Measurements from ENCODE around the gene SNAP91.
"Not testable (repeated sequence)": the region's sequence is repeated elsewhere in the genome, so short reads cannot be mapped to it uniquely, and the experiment has no call there.

The SNAP91 gene

DNA sequence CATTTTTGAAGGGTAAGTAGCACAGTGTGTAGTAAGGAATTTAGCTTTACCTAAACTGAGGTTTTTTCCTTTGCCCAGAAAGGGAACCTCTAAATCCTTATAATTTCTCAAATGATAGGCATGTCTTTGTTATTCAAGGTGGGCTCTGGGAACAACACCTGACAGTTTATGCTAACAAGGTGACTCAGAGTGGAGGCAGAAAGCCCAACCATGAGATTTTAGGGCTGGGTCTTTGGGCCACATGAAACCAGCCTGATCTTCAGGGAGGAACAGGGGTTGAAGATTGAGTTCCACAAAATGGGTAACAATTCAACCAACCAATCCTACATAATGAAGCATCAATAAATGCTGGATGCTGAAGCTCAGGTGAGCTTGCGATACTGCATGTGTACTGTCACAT lies 149.9 kb downstream of the SNAP91 start:
- TF ChIP-seq, protein P1, sequence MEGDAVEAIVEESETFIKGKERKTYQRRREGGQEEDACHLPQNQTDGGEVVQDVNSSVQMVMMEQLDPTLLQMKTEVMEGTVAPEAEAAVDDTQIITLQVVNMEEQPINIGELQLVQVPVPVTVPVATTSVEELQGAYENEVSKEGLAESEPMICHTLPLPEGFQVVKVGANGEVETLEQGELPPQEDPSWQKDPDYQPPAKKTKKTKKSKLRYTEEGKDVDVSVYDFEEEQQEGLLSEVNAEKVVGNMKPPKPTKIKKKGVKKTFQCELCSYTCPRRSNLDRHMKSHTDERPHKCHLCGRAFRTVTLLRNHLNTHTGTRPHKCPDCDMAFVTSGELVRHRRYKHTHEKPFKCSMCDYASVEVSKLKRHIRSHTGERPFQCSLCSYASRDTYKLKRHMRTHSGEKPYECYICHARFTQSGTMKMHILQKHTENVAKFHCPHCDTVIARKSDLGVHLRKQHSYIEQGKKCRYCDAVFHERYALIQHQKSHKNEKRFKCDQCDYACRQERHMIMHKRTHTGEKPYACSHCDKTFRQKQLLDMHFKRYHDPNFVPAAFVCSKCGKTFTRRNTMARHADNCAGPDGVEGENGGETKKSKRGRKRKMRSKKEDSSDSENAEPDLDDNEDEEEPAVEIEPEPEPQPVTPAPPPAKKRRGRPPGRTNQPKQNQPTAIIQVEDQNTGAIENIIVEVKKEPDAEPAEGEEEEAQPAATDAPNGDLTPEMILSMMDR (conservative IDR thresholded peaks at IDR 0.05; ENCODE audit: control insufficient read depth, insufficient read depth, low read depth, low read length) = no peak
- no peak overlapping the region for H3K4me3 ChIP-seq (ENCODE audit: control insufficient read depth, low read depth, low read length)
- no peak for DNase-seq (ENCODE audit: low read depth)

DNA sequence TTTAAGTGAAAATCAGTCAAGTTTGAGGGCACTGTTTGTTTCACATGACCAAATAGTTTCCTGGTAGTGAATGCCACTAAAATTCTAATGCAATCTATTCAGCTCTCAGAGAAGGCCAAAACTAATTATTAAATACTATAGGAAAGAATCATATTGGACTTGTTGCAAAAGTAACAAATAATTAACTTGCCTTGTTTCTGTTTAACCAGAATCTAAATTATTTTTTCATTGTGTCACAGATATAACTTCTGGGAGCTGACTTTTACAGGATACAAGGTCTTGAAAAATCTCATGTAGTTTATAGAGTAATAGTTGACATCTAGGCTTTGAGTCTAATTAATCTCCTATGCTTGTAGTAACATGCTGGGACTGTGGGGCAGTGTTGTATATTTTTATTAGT lies 152.0 kb downstream of the SNAP91 start:
- TF ChIP-seq, protein P1 (conservative IDR thresholded peaks at IDR 0.05; ENCODE audit: control insufficient read depth, insufficient read depth, low read depth, low read length) = no peak
- no peak overlapping the region for H3K4me3 ChIP-seq (ENCODE audit: control insufficient read depth, low read depth, low read length)
- DNase-seq (ENCODE audit: low read depth) = no peak

DNA sequence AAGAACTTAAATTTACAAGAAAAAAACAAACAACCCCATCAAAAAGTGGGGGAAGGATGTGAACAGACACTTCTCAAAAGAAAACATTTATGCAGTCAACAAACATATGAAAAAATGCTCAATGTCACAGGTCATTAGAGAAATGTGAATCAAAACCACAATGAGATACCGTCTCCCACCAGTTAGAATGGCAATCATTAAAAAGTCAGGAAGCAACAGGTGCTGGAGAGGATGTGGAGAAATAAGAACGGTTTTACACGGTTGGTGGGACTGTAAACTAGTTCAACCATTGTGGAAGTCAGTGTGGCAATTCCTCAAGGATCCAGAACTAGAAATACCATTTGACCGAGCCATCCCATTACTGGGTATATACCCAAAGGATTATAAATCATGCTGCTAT lies 157.2 kb downstream of the SNAP91 start:
- DNase-seq (ENCODE audit: low read depth); H3K4me3 ChIP-seq (ENCODE audit: control insufficient read depth, low read depth, low read length): not testable (repeated sequence)

DNA sequence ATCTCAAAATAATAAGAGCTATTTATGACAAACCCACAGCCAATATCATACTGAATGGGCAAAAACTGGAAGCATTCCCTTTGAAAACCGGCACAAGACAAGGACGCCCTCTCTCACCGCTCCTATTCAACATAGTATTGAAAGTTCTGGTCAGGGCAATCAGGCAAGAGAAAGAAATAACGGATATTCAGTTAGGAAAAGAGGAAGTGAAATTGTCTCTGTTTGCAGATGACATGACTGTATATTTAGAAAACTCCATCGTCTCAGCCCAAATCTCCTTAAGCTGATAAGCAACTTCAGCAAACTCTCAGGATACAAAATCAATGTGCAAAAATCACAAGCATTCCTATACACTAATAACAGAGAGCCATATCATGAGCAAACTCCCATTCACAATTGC lies 158.4 kb downstream of the SNAP91 start:
- not testable (repeated sequence) for DNase-seq (ENCODE audit: low read depth); H3K4me3 ChIP-seq (ENCODE audit: control insufficient read depth, low read depth, low read length)

DNA sequence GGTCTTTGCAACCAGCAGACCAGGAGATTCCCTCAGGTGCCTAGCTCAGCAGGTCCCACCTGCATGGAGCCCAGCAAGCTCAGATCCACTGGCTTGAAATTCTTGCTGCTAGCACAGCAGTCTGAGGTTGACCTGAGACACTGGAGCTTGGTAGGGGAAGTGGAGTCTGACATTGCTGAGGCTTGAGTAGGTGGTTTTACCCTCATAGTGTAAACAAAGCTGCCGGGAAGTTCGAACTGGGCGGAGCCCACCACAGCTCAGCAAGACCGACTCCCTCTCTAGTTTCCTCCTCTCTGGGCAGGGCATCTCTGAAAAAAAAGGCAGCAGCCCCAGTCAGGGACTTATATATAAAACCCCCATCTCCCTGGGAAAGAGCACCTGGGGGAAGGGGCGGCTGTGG lies 162.3 kb downstream of the SNAP91 start:
- no peak for DNase-seq (ENCODE audit: low read depth)
- TF ChIP-seq, protein P1 (conservative IDR thresholded peaks at IDR 0.05; ENCODE audit: control insufficient read depth, insufficient read depth, low read depth, low read length) = no peak
- no peak overlapping the region for H3K4me3 ChIP-seq (ENCODE audit: control insufficient read depth, low read depth, low read length)

DNA sequence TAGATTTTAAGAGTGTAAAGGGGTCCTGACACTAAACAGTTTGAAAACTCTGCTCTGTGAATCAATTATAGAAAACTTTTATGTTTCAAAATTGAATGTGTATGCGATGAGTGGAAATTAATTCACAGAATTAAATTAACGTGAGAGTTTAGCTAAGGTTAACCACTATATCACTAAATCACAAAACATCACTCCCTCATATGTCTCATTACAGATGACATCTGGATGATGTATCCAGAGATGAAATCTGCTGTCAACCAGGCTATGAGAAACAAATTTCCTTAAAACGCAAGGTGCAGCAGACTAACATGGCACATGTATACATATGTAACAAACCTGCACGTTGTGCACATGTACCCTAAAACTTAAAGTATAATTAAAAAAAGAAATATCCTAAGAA lies 169.2 kb downstream of the SNAP91 start:
- TF ChIP-seq, protein P1 (conservative IDR thresholded peaks at IDR 0.05; ENCODE audit: control insufficient read depth, insufficient read depth, low read depth, low read length) = no peak
- H3K4me3 ChIP-seq (ENCODE audit: control insufficient read depth, low read depth, low read length) = no peak overlapping the region
- DNase-seq (ENCODE audit: low read depth) = no peak

DNA sequence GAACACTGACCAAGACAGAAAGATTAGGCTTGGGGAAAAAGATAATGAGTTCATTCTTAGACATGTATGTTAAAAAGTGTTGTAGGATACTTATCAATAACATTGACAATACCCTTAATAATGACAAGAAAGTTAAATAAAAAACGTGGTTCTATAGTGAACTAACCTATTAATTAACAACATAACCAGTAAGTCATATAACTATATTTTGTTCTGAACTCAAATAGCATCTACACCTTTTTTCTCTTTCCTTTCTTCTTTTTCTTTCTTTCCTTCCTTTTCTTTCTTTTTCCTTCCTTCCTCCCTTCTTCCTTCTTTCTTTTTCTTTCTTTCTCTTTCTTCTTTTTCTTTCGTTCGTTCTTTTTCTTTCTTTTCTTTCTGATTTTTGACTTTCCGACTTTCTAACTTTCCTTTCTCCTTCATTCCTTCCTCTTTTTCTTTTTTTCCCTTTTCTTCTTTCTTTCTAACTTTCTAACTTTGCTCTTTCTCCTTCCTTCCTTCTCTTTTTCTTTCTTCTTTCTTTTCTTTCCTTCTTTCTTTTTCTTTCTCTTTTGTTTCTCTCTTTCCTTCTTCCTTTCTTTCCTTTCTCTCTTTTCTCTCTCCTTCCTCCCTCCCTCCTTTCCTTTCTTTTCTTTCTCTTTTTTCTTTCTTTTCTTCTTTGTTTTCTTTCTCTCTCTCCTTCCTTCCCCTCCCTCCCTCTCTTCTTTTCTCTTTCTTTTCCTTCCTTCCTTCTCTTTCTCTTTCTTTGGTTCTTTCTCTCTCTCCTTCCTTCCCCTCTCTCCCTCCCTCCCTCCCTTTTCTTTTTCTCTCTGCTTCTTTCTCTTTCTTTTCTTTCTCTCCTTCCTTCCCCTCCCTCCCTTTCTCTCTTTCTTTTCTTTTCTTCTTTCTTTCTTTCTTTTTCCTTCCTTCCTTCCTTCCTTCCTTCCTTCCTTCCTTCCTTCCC lies 172.0 kb downstream of the SNAP91 start:
- DNase-seq (ENCODE audit: low read depth) = no peak
- TF ChIP-seq, protein P1 (conservative IDR thresholded peaks at IDR 0.05; ENCODE audit: control insufficient read depth, insufficient read depth, low read depth, low read length) = no peak
- no peak overlapping the region for H3K4me3 ChIP-seq (ENCODE audit: control insufficient read depth, low read depth, low read length)

Data from fibroblast of mammary gland (primary cell).